GM23338 (cell line): ENCODE measurements around the gene OXCT2. TPM values are rescaled to one million over a fixed set of nuclear protein-coding genes. Genes with fewer than 3 reads are reported as not detected.

Experiments
- ATAC-seq: fragments of 200-7000 bp; cut with Tn5 transposase; 3 replicates; pipeline ENCODE4 v1.9.1; 2020
- DNase-seq: peaks from one replicate; pipeline ENCODE4 v3.0.0-alpha.2; 2015; ENCODE audit warnings: low spot score
- H2AFZ ChIP-seq: fragments of 200-600 bp; sonication (generic); 2 replicates; pipeline ENCODE4 v1.8.0; 2016; ENCODE audit warnings: antibody characterized with exemption, mild to moderate bottlenecking, moderate library complexity
- H3F3A ChIP-seq: fragments of 200-600 bp; sonication (generic); replicated peaks from 2 replicates; pipeline ENCODE4 v1.8.0; 2017; ENCODE audit warnings: antibody characterized with exemption, mixed run types, low read depth
- H3K27ac ChIP-seq: fragments of 200-600 bp; sonication (generic); 2 replicates; pipeline ENCODE4 v1.6.1; 2016; ENCODE audit warnings: low read depth
- H3K27me3 ChIP-seq: fragments of 200-600 bp; sonication (generic); 2 replicates; pipeline ENCODE4 v1.8.0; 2016; ENCODE audit warnings: mild to moderate bottlenecking, mixed run types, moderate library complexity; ENCODE audit not compliant: insufficient read depth
- H3K36me3 ChIP-seq: fragments of 200-600 bp; sonication (generic); 2 replicates; pipeline ENCODE4 v1.8.0; 2016; ENCODE audit warnings: mild to moderate bottlenecking; ENCODE audit not compliant: insufficient read depth
- H3K4me1 ChIP-seq: fragments of 200-600 bp; sonication (generic); 2 replicates; pipeline ENCODE4 v1.8.0; 2016; ENCODE audit warnings: mild to moderate bottlenecking, moderate library complexity; ENCODE audit not compliant: insufficient read depth
- H3K4me2 ChIP-seq: fragments of 200-600 bp; sonication (generic); 2 replicates; pipeline ENCODE4 v1.7.1; 2017; ENCODE audit warnings: mixed run types
- H3K4me3 ChIP-seq: fragments of 200-600 bp; sonication (generic); 2 replicates; pipeline ENCODE4 v1.6.1; 2016; ENCODE audit warnings: mixed run types
- H3K79me2 ChIP-seq: fragments of 200-600 bp; sonication (generic); replicated peaks from 2 replicates; pipeline ENCODE4 v1.8.0; 2017; ENCODE audit warnings: mild to moderate bottlenecking; ENCODE audit not compliant: insufficient read depth
- H3K9me2 ChIP-seq: fragments of 200-600 bp; sonication (generic); 2 replicates; pipeline ENCODE4 v1.8.0; 2017; ENCODE audit not compliant: insufficient read depth
- H4K20me1 ChIP-seq: fragments of 200-600 bp; sonication (generic); replicated peaks from 2 replicates; pipeline ENCODE4 v1.8.0; 2017; ENCODE audit warnings: mild to moderate bottlenecking; ENCODE audit not compliant: insufficient read depth
- H3K27ac Mint-ChIP-seq: 2 replicates; pipeline ENCODE4 v1.8.0; 2020; ENCODE audit warnings: inconsistent platforms, mild to moderate bottlenecking, moderate library complexity, mixed read lengths
- H3K27me3 Mint-ChIP-seq: 3 replicates; pipeline ENCODE4 v1.8.0; 2022; ENCODE audit warnings: low read depth, mild to moderate bottlenecking, moderate library complexity, mixed read lengths, inconsistent platforms; ENCODE audit not compliant: insufficient read depth, poor library complexity
- H3K36me3 Mint-ChIP-seq: 3 replicates; pipeline ENCODE4 v1.8.0; 2021; ENCODE audit warnings: low read depth, mild to moderate bottlenecking, inconsistent platforms, moderate library complexity, mixed read lengths
- H3K4me1 Mint-ChIP-seq: 3 replicates; pipeline ENCODE4 v1.8.0; 2020; ENCODE audit warnings: mild to moderate bottlenecking, inconsistent platforms, mixed read lengths
- H3K4me3 Mint-ChIP-seq: 3 replicates; pipeline ENCODE4 v1.8.0; 2021; ENCODE audit warnings: moderate library complexity, mild to moderate bottlenecking, inconsistent platforms, mixed read lengths
- H3K9me3 Mint-ChIP-seq: 3 replicates; pipeline ENCODE4 v1.8.0; 2020; ENCODE audit warnings: moderate library complexity, mild to moderate bottlenecking, inconsistent platforms, mixed read lengths
- CREB1 ChIP-seq: fragments of 250-450 bp; sonication (Bioruptor Pico); IDR thresholded peaks from 2 replicates; pipeline ENCODE4 v1.5.0; 2020; ENCODE audit warnings: low read depth, mild to moderate bottlenecking, moderate library complexity
- CTCF ChIP-seq, 2 experiments: fragments of 200-600 bp in 1 of 2; sonication (generic) in 1 of 2; conservative IDR thresholded peaks; 2 replicates each; pipeline versions ENCODE4 v1.5.1 to v1.6.1; 2016 to 2017; ENCODE audit warnings: antibody characterized with exemption in 2 of 2, low read depth in 2 of 2, mild to moderate bottlenecking in 2 of 2, moderate library complexity in 1 of 2
- EZH2 ChIP-seq: fragments of 200-600 bp; sonication (generic); IDR thresholded peaks from one replicate; pipeline ENCODE4 v1.8.0; 2017; ENCODE audit warnings: antibody characterized with exemption, mild to moderate bottlenecking, low read depth; ENCODE audit not compliant: unreplicated experiment
- EZH2phosphoT487 ChIP-seq: fragments of 200-600 bp; sonication (generic); IDR thresholded peaks from one replicate; pipeline ENCODE4 v1.8.1; 2018; ENCODE audit warnings: antibody characterized with exemption; ENCODE audit not compliant: unreplicated experiment
- JUNB ChIP-seq: IDR thresholded peaks from one replicate; pipeline ENCODE4 v1.6.1; 2016; ENCODE audit warnings: antibody characterized with exemption; ENCODE audit not compliant: unreplicated experiment
- NANOG ChIP-seq: IDR thresholded peaks from 2 replicates; pipeline ENCODE4 v1.6.1; 2016; ENCODE audit warnings: antibody characterized with exemption, borderline replicate concordance
- POLR2AphosphoS5 ChIP-seq: IDR thresholded peaks from 2 replicates; pipeline ENCODE4 v1.6.1; 2016; ENCODE audit warnings: antibody characterized with exemption, low read depth
- STAT1 ChIP-seq: IDR thresholded peaks from one replicate; pipeline ENCODE4 v1.6.1; 2016; ENCODE audit warnings: antibody characterized with exemption; ENCODE audit not compliant: unreplicated experiment
- ZNF114 ChIP-seq: fragments of 250-450 bp; sonication (Bioruptor Pico); IDR thresholded peaks from 2 replicates; pipeline ENCODE4 v1.5.0; 2020; ENCODE audit warnings: mild to moderate bottlenecking, moderate library complexity
- polyA plus RNA-seq: library from polyadenylated mRNA; unstranded; fragments of >200 nt; fragmentation: Nextera tagmentation; extraction: Ambion mirVana; gene quantifications from 2 replicates; pipeline ENCODE4 v1.2.1, GENCODE V29; 2016
- total RNA-seq: library from RNA; depleted of rRNA; stranded (reverse); fragments of >200 nt; shearing (Covaris generic); gene quantifications from 2 replicates; pipeline ENCODE4 v1.2.3, GENCODE V29; 2014
- TF ChIP-seq, protein P1 (sequence below): IDR thresholded peaks from one replicate; pipeline ENCODE4 v1.6.1; 2018; ENCODE audit warnings: antibody characterized with exemption; ENCODE audit not compliant: unreplicated experiment

The OXCT2 gene
- total and polyA plus RNA-seq, 2 experiments from 2014 or later = 1.4 to 2.8 TPM

- Histone ChIP-seq H3K27ac (no peak overlapping the region), H3F3A (no peaks in the 10 kb centered on the region), H3K27me3 (peaks cover 7% of the 10 kb centered on the region; the same call in 1 of the 2 replicates), H2AFZ (no peak overlapping the region), H3K4me1 (peaks cover 10% of the 10 kb centered on the region; the same call in 1 of the 2 replicates), H3K79me2 (no peaks in the 10 kb centered on the region), H3K36me3 (peaks cover 5% of the 10 kb centered on the region; the same call in 1 of the 2 replicates), H3K4me3 (no peak overlapping the region), H3K9me2 (no peaks in the 10 kb centered on the region), H4K20me1 (no peaks in the 10 kb centered on the region), H3K4me2 (no peak overlapping the region)
- peaks cover 14% of the 10 kb centered on the region; the same call in 2 of the 3 replicates for H3K9me3 Mint-ChIP-seq
- DNase-seq (no peak), ATAC-seq (no peak)
- H3K27ac Mint-ChIP-seq = no peak overlapping the region
- no peaks in the 10 kb centered on the region for H3K36me3 Mint-ChIP-seq
- peaks cover 4% of the 10 kb centered on the region for H3K27me3 Mint-ChIP-seq
- TF ChIP-seq EZH2phosphoT487 (no peak), STAT1 (no peak), JUNB (no peak), CTCF (conservative IDR thresholded peaks at IDR 0.05; ENCODE audit: low read depth in 2 of 2) (no peak)
- TF ChIP-seq, protein P1, sequence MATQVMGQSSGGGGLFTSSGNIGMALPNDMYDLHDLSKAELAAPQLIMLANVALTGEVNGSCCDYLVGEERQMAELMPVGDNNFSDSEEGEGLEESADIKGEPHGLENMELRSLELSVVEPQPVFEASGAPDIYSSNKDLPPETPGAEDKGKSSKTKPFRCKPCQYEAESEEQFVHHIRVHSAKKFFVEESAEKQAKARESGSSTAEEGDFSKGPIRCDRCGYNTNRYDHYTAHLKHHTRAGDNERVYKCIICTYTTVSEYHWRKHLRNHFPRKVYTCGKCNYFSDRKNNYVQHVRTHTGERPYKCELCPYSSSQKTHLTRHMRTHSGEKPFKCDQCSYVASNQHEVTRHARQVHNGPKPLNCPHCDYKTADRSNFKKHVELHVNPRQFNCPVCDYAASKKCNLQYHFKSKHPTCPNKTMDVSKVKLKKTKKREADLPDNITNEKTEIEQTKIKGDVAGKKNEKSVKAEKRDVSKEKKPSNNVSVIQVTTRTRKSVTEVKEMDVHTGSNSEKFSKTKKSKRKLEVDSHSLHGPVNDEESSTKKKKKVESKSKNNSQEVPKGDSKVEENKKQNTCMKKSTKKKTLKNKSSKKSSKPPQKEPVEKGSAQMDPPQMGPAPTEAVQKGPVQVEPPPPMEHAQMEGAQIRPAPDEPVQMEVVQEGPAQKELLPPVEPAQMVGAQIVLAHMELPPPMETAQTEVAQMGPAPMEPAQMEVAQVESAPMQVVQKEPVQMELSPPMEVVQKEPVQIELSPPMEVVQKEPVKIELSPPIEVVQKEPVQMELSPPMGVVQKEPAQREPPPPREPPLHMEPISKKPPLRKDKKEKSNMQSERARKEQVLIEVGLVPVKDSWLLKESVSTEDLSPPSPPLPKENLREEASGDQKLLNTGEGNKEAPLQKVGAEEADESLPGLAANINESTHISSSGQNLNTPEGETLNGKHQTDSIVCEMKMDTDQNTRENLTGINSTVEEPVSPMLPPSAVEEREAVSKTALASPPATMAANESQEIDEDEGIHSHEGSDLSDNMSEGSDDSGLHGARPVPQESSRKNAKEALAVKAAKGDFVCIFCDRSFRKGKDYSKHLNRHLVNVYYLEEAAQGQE = no peak
- H3K4me3 Mint-ChIP-seq = no peak overlapping the region
- H3K4me1 Mint-ChIP-seq = peaks cover 11% of the 10 kb centered on the region
Observed at GRCh38 chr1:39802496-39803260, 31.5 kb upstream of the OXCT2 start.

DNA sequence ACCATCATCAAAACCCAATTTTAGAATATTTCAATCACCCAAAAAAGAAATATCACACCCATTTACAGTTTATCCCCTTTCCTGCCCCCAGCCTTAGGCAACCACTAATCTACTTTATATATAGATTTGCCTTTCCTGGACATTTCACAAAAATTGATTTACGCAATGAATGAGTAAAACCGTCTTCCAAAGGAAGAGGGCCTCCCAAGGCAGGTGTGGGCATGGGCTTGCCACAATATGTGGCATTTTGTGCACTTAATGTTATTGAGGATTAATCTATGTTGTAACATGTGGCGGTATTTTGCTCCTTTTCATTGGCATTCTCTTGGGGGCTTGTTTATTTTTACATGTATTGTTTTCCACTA is 29.3 kb upstream of the OXCT2 start:
- Mint-ChIP-seq H3K27ac (no peak overlapping the region), H3K4me1 (peaks cover 11% of the 10 kb centered on the region), H3K4me3 (no peak overlapping the region), H3K36me3 (no peaks in the 10 kb centered on the region), H3K27me3 (peaks cover 6% of the 10 kb centered on the region), H3K9me3 (peaks cover 4% of the 10 kb centered on the region; the same call in 2 of the 3 replicates)
- H3K27me3 ChIP-seq = peaks cover 7% of the 10 kb centered on the region; the same call in 1 of the 2 replicates
- peaks cover 14% of the 10 kb centered on the region for H3K4me1 ChIP-seq
- no peak overlapping the region for H3K4me3 ChIP-seq
- H3K9me2 ChIP-seq = no peaks in the 10 kb centered on the region
- no peak overlapping the region for H2AFZ ChIP-seq
- H3F3A ChIP-seq = no peaks in the 10 kb centered on the region
- DNase-seq (no peak), ATAC-seq (no peak)
- H3K36me3 ChIP-seq = no peaks in the 10 kb centered on the region
- no peak overlapping the region for H3K4me2 ChIP-seq
- H4K20me1 ChIP-seq = no peaks in the 10 kb centered on the region; the same call in 1 of the 2 replicates
- H3K27ac ChIP-seq = no peak overlapping the region
- H3K79me2 ChIP-seq = no peaks in the 10 kb centered on the region
- TF ChIP-seq, protein P1 = no peak
- TF ChIP-seq STAT1 (no peak), NANOG (no peak), ZNF114 (CRISPR knock-in tag) (no peak), EZH2 (no peak), CTCF (conservative IDR thresholded peaks at IDR 0.05; ENCODE audit: low read depth in 2 of 2) (no peak), CREB1 (CRISPR knock-in tag) (no peak), POLR2AphosphoS5 (no peak)
